Suprapubic skin (tissue), 3 donors: ENCODE data around the gene PTAR1.

Experiments used
- CTCF ChIP-seq, 2 donors: fragments of 200-600 bp in 1 of 2; fragments of 450-650 bp in 1 of 2; sonication (generic) in 1 of 2; IDR thresholded peaks; one replicate each; pipeline ENCODE4 v1.5.1; 2016 to 2019; ENCODE audit warnings: antibody characterized with exemption in 2 of 2, mild to moderate bottlenecking in 1 of 2, moderate library complexity in 1 of 2
- POLR2A ChIP-seq, 2 donors: fragments of 450-650 bp; IDR thresholded peaks; one replicate each; pipeline ENCODE4 v1.6.1; 2017; ENCODE audit warnings: antibody characterized with exemption in 2 of 2, mild to moderate bottlenecking in 2 of 2, moderate library complexity in 2 of 2

DNA sequence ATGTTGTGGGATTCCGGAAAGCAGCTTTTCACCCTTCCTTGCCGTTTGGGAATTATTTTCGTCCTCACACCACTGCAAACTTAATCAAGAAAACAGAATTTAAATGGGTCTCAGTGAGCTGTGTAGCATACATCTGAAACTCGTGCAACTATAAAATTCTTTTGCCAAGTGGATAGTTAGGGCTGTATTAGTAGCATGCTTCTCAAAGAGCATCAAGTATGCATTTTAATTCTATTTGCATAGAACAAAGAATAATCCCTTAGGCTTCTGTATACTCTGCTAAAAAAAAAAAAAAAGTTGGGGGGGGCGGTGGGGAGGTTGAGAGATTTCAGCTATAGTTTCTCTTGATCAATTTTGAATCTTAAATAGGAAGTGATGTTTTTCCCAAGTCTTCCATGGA, 75.9 kb downstream of the PTAR1 start:
- TF ChIP-seq CTCF (IDR thresholded peaks at IDR 0.05): no peak
- no peak for TF ChIP-seq POLR2A (IDR thresholded peaks at IDR 0.05)
